Osteocyte (in vitro differentiated cells): ENCODE measurements around the gene TEKT2. TPM values are rescaled to one million over a fixed set of nuclear protein-coding genes. Genes with fewer than 3 reads are reported as not detected.
A peak's percentile ranks its signal among the peaks of the same experiment; 100 is the strongest.

Experiments
- DNase-seq: peaks from one replicate; pipeline ENCODE4 v3.0.0; 2021; ENCODE audit warnings: mixed read lengths; ENCODE audit not compliant: unreplicated experiment; ENCODE audit errors: extremely low spot score
- H3K27ac Mint-ChIP-seq: one replicate; pipeline ENCODE4 v1.8.0; 2021; ENCODE audit warnings: mild to moderate bottlenecking, mixed read lengths; ENCODE audit not compliant: unreplicated experiment
- H3K27me3 Mint-ChIP-seq: one replicate; pipeline ENCODE4 v1.8.0; 2021; ENCODE audit warnings: mixed read lengths; ENCODE audit not compliant: unreplicated experiment
- H3K36me3 Mint-ChIP-seq: one replicate; pipeline ENCODE4 v1.8.0; 2021; ENCODE audit warnings: mixed read lengths; ENCODE audit not compliant: unreplicated experiment
- H3K4me1 Mint-ChIP-seq: one replicate; pipeline ENCODE4 v1.8.0; 2021; ENCODE audit warnings: mixed read lengths; ENCODE audit not compliant: unreplicated experiment
- H3K4me3 Mint-ChIP-seq: one replicate; pipeline ENCODE4 v1.8.0; 2021; ENCODE audit warnings: mild to moderate bottlenecking, moderate library complexity, mixed read lengths; ENCODE audit not compliant: unreplicated experiment
- H3K9me3 Mint-ChIP-seq: one replicate; pipeline ENCODE4 v1.8.0; 2021; ENCODE audit warnings: mixed read lengths; ENCODE audit not compliant: unreplicated experiment
- CTCF ChIP-seq: fragments of 200-600 bp; sonication (generic); IDR thresholded peaks from 2 replicates; pipeline ENCODE4 v1.5.0; 2021; ENCODE audit warnings: antibody characterized with exemption, mild to moderate bottlenecking, moderate library complexity
- total RNA-seq: library from RNA; stranded (reverse); gene quantifications from 2 replicates; pipeline ENCODE4 v1.2.1, GENCODE V29; 2021

Gene TEKT2
- total RNA-seq, 1 donor from 2014 or later: 0.70 TPM

DNA sequence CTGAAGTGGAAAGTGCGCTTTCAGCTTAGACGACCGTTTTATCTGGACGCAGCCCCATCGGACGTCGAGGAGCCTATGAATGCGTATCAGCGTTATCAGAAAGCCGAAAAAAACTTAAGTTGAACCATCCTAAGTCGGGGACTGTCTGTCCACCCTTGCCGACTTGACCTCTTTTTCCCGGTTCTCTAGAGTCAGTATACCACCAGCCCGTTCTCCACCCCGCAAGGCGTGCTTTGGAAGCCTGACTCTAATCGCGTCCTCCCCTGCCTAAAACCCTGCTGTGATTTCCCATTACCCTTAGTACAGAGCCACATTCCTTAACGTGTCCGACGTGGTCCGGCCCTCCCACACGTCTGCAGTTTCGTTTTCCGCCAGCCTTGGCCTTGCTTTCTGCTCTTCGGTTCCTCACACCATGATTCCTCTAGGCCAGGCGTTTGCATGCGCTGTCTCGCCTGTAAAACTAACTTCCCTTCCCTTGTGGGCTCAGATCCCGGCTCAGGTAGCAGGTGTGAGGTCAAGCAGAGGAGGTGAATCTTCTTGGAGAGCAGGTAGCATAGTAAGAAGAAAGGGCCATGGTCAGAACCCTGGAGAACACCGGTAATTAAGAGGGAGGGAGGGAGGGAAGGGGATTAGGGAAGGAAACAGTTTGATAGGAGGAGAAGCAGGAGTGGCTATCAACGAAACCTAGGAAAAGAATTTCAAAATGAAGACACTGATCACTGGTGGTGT is 5.7 kb downstream of the TEKT2 start:
- Mint-ChIP-seq H3K27me3 (no peaks in the 10 kb centered on the region), H3K36me3 (peaks cover 9% of the 10 kb centered on the region), H3K4me1 (peaks cover 16% of the 10 kb centered on the region), H3K27ac (peak overlapping the region; percentile 83), H3K9me3 (no peaks in the 10 kb centered on the region), H3K4me3 (peak overlapping the region; percentile 80)
- TF ChIP-seq CTCF: no peak
- DNase-seq: no peak

GRCh38 chr1:36091141-36091540 is 7.2 kb downstream of the TEKT2 start:
- DNase-seq: no peak
- Mint-ChIP-seq H3K9me3 (no peaks in the 10 kb centered on the region), H3K4me1 (peaks cover 16% of the 10 kb centered on the region), H3K27me3 (no peaks in the 10 kb centered on the region), H3K27ac (no peak overlapping the region), H3K36me3 (peaks cover 9% of the 10 kb centered on the region), H3K4me3 (no peak overlapping the region)
- TF ChIP-seq CTCF: no peak

DNA sequence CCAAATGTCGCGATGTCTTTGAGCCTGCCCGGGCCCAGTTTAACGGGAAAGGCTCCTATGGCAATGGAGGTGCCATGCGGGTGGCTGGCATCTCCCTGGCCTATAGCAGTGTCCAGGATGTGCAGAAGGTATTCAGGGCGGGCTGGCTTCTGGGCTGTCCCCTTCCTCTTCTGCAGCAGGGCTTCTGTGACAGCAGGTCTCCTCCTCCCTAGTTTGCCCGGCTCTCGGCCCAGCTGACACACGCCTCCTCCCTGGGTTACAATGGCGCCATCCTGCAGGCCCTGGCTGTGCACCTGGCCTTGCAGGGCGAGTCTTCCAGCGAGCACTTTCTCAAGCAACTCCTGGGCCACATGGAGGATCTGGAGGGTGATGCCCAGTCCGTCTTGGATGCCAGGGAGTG is 7.8 kb downstream of the TEKT2 start:
- no peak for DNase-seq
- Mint-ChIP-seq H3K36me3 (peaks cover 9% of the 10 kb centered on the region), H3K9me3 (no peaks in the 10 kb centered on the region), H3K27me3 (no peaks in the 10 kb centered on the region), H3K27ac (no peak overlapping the region), H3K4me1 (peaks cover 19% of the 10 kb centered on the region), H3K4me3 (no peak overlapping the region)
- no peak for TF ChIP-seq CTCF

GRCh38 chr1:36092166-36092797 is 8.4 kb downstream of the TEKT2 start:
- DNase-seq: no peak
- H3K27ac Mint-ChIP-seq: no peak overlapping the region

More at GRCh38 chr1:36092166-36092797, 8.4 kb downstream of the TEKT2 start:
- TF ChIP-seq CTCF: no peak
- H3K9me3 Mint-ChIP-seq: no peaks in the 10 kb centered on the region
- H3K36me3 Mint-ChIP-seq: peaks cover 9% of the 10 kb centered on the region
- no peak overlapping the region for H3K4me3 Mint-ChIP-seq
- H3K27me3 Mint-ChIP-seq: no peaks in the 10 kb centered on the region
- peaks cover 22% of the 10 kb centered on the region for H3K4me1 Mint-ChIP-seq
